ENCODE results near the gene UGP2. TPM values are rescaled to one million over a fixed set of nuclear protein-coding genes. Genes with fewer than 3 reads are reported as not detected.

The UGP2 gene
- total and polyA plus RNA-seq, 2 donors from 2014 or later = 118 to 140 TPM

- H3K27me3 ChIP-seq (ENCODE audit: control insufficient read depth, insufficient read depth, low read length) = no peaks in the 10 kb centered on the region
- intact Hi-C loops (cut with DNase I) = no loop called here
- no peak overlapping the region for H3K4me3 ChIP-seq (ENCODE audit: low read length in 3 of 3)
- TF ChIP-seq, protein P1, sequence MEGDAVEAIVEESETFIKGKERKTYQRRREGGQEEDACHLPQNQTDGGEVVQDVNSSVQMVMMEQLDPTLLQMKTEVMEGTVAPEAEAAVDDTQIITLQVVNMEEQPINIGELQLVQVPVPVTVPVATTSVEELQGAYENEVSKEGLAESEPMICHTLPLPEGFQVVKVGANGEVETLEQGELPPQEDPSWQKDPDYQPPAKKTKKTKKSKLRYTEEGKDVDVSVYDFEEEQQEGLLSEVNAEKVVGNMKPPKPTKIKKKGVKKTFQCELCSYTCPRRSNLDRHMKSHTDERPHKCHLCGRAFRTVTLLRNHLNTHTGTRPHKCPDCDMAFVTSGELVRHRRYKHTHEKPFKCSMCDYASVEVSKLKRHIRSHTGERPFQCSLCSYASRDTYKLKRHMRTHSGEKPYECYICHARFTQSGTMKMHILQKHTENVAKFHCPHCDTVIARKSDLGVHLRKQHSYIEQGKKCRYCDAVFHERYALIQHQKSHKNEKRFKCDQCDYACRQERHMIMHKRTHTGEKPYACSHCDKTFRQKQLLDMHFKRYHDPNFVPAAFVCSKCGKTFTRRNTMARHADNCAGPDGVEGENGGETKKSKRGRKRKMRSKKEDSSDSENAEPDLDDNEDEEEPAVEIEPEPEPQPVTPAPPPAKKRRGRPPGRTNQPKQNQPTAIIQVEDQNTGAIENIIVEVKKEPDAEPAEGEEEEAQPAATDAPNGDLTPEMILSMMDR (IDR thresholded peaks at IDR 0.05; ENCODE audit: borderline replicate concordance, extremely low read depth, insufficient read depth) = no peak
- no peak for DNase-seq
- H3K9ac ChIP-seq (ENCODE audit: low read length in 3 of 3) = no peak overlapping the region
- H3K27ac ChIP-seq (ENCODE audit: low read depth in 2 of 2, low read length in 2 of 2) = no peak overlapping the region
- H3K9me3 ChIP-seq (ENCODE audit: control insufficient read depth in 2 of 3, insufficient read depth in 1 of 3, low read length in 3 of 3) = no peaks in the 10 kb centered on the region
- no peaks in the 10 kb centered on the region for H3K4me1 ChIP-seq (ENCODE audit: control insufficient read depth in 2 of 3, insufficient read depth in 2 of 3, low read depth in 1 of 3, low read length in 3 of 3)
- FAIRE-seq = no peak
- H3K36me3 ChIP-seq (ENCODE audit: control insufficient read depth in 2 of 3, insufficient read depth in 3 of 3, low read length in 3 of 3) = peaks cover 2 to 8% (median 2%) of the 10 kb centered on the region in 3 donors
These were observed 36.8 kb downstream of the UGP2 start for GRCh38 chr2:63878486-63878885.

GRCh38 chr2:63879876-63880433 is 38.3 kb downstream of the UGP2 start:
- Histone ChIP-seq H3K9ac (ENCODE audit: low read length in 3 of 3) (no peak overlapping the region), H3K36me3 (ENCODE audit: control insufficient read depth in 2 of 3, insufficient read depth in 3 of 3, low read length in 3 of 3) (peaks cover 0 to 7% (median 2%) of the 10 kb centered on the region in 3 donors), H3K4me3 (ENCODE audit: low read length in 3 of 3) (no peak overlapping the region), H3K27me3 (ENCODE audit: control insufficient read depth, insufficient read depth, low read length) (no peaks in the 10 kb centered on the region), H3K27ac (ENCODE audit: low read depth in 2 of 2, low read length in 2 of 2) (no peak overlapping the region), H3K4me1 (ENCODE audit: control insufficient read depth in 2 of 3, insufficient read depth in 2 of 3, low read depth in 1 of 3, low read length in 3 of 3) (no peaks in the 10 kb centered on the region), H3K9me3 (ENCODE audit: control insufficient read depth in 2 of 3, insufficient read depth in 1 of 3, low read length in 3 of 3) (no peaks in the 10 kb centered on the region)
- TF ChIP-seq, protein P1 (IDR thresholded peaks at IDR 0.05; ENCODE audit: borderline replicate concordance, extremely low read depth, insufficient read depth) = no peak
- FAIRE-seq = no peak
- no peak for DNase-seq
- intact Hi-C loops (cut with DNase I) = no loop called here

DNA sequence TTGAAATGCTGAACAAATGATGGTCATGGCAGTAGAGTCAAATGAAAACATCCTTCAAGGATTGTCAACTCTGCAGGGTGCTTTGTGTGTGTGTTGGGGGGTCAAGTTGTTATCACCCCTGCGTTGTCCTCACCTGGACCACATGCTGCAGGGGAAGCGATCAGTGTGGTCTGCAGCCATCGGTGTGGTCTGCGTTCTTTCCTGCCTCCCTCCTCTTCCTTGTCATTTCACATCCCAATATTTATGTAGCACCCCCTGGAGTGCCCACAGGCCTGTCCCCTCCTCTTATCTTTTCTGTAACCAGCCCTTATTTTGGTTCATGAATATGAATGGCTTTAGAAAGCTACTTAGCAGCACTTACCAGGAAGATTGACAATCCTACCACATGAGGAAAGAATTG is 38.9 kb downstream of the UGP2 start:
- no peak overlapping the region for H3K4me3 ChIP-seq (ENCODE audit: low read length in 3 of 3)
- intact Hi-C loops (cut with DNase I) = no loop called here
- no peaks in the 10 kb centered on the region for H3K9me3 ChIP-seq (ENCODE audit: control insufficient read depth in 2 of 3, insufficient read depth in 1 of 3, low read length in 3 of 3)
- TF ChIP-seq, protein P1 (IDR thresholded peaks at IDR 0.05; ENCODE audit: borderline replicate concordance, extremely low read depth, insufficient read depth) = no peak
- FAIRE-seq (no peak), DNase-seq (no peak)
- H3K27me3 ChIP-seq (ENCODE audit: control insufficient read depth, insufficient read depth, low read length) = no peaks in the 10 kb centered on the region
- H3K9ac ChIP-seq (ENCODE audit: low read length in 3 of 3) = no peak overlapping the region
- H3K4me1 ChIP-seq (ENCODE audit: control insufficient read depth in 2 of 3, insufficient read depth in 2 of 3, low read depth in 1 of 3, low read length in 3 of 3) = no peaks in the 10 kb centered on the region
- peaks cover 0 to 10% (median 4%) of the 10 kb centered on the region in 3 donors for H3K36me3 ChIP-seq (ENCODE audit: control insufficient read depth in 2 of 3, insufficient read depth in 3 of 3, low read length in 3 of 3)
- H3K27ac ChIP-seq (ENCODE audit: low read depth in 2 of 2, low read length in 2 of 2) = no peak overlapping the region

DNA sequence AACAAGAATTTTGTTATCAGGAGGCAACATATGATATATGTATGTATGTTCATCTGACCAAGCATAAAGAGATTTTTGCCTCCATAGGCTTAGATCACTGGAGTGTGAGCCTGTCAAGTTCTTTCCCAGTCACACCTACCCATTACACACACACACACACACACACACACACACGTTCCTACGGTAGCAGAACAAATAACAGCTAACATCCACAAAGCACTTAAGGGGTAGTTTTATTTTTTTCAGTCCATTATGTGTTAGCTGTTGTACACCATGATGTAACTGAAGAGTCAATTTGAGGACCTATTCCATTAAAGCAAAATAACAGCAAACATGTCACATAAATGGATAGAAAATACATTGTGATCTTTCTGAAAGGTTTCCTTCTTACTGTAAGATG is 39.5 kb downstream of the UGP2 start:
- intact Hi-C loops (cut with DNase I) = no loop called here
- H3K36me3 ChIP-seq (ENCODE audit: control insufficient read depth in 2 of 3, insufficient read depth in 3 of 3, low read length in 3 of 3) = peaks cover 0 to 12% (median 4%) of the 10 kb centered on the region in 3 donors
- no peak for FAIRE-seq

More for the DNA sequence above, 39.5 kb downstream of the UGP2 start:
- Histone ChIP-seq H3K9ac (ENCODE audit: low read length in 3 of 3) (no peak overlapping the region), H3K4me1 (ENCODE audit: control insufficient read depth in 2 of 3, insufficient read depth in 2 of 3, low read depth in 1 of 3, low read length in 3 of 3) (no peaks in the 10 kb centered on the region), H3K27ac (ENCODE audit: low read depth in 2 of 2, low read length in 2 of 2) (no peak overlapping the region), H3K9me3 (ENCODE audit: control insufficient read depth in 2 of 3, insufficient read depth in 1 of 3, low read length in 3 of 3) (no peaks in the 10 kb centered on the region), H3K27me3 (ENCODE audit: control insufficient read depth, insufficient read depth, low read length) (no peaks in the 10 kb centered on the region), H3K4me3 (ENCODE audit: low read length in 3 of 3) (no peak overlapping the region)
- no peak for DNase-seq
- TF ChIP-seq, protein P1 (IDR thresholded peaks at IDR 0.05; ENCODE audit: borderline replicate concordance, extremely low read depth, insufficient read depth) = no peak
